Esophagus muscularis mucosa (tissue), 4 donors: ENCODE data around the gene LRRC4B.

Experiments
- CTCF ChIP-seq, 3 experiments: fragments of 200-600 bp in 2 of 3; fragments of 450-650 bp in 1 of 3; sonication (generic) in 2 of 3; IDR thresholded peaks; one replicate each; pipeline ENCODE4 v1.5.1; 2017 to 2019; ENCODE audit warnings: antibody characterized with exemption in 3 of 3, mild to moderate bottlenecking in 2 of 3, moderate library complexity in 1 of 3
- EP300 ChIP-seq: sonication (generic); formaldehyde crosslinking; IDR thresholded peaks from one replicate; pipeline ENCODE4 v1.6.1; 2017; ENCODE audit warnings: antibody characterized with exemption
- POLR2A ChIP-seq: fragments of 450-650 bp; IDR thresholded peaks from one replicate; pipeline ENCODE4 v1.6.1; 2017; ENCODE audit warnings: antibody characterized with exemption, moderate library complexity, mild to moderate bottlenecking, low read depth
- POLR2AphosphoS5 ChIP-seq, 2 donors: sonication (generic); formaldehyde crosslinking; IDR thresholded peaks; one replicate each; pipeline ENCODE4 v1.6.1; 2017; ENCODE audit warnings: antibody characterized with exemption in 2 of 2

- peak; percentile 90 to 95 for TF ChIP-seq POLR2AphosphoS5 (IDR thresholded peaks at IDR 0.05)
- peak in 2 of 3 experiments; percentile 6 to 35 for TF ChIP-seq CTCF (IDR thresholded peaks at IDR 0.05)
- TF ChIP-seq EP300, result no peak
- peak; percentile 67 for TF ChIP-seq POLR2A
Measured at GRCh38 chr19:50511069-50511822, 57.0 kb downstream of the LRRC4B start, which contains the start of gene JOSD2.
